AG09309 (cell line): ENCODE data around the gene RALY.

Experiments used
- DNase-seq: peaks from one replicate; pipeline ENCODE4 v3.0.0-alpha.2; 2010; ENCODE audit warnings: low read depth
- H3K4me3 ChIP-seq: 2 replicates; pipeline ENCODE4 v1.5.1; 2011; ENCODE audit warnings: mild to moderate bottlenecking, low read depth, low read length, moderate library complexity; ENCODE audit not compliant: control insufficient read depth
- TF ChIP-seq, protein P1 (sequence below): IDR thresholded peaks from 2 replicates; pipeline ENCODE4 v1.5.1; 2011; ENCODE audit warnings: mild to moderate bottlenecking, low read depth, low read length, inconsistent platforms; ENCODE audit not compliant: insufficient read depth, control insufficient read depth; ENCODE audit errors: missing control alignments

RALY gene

DNA sequence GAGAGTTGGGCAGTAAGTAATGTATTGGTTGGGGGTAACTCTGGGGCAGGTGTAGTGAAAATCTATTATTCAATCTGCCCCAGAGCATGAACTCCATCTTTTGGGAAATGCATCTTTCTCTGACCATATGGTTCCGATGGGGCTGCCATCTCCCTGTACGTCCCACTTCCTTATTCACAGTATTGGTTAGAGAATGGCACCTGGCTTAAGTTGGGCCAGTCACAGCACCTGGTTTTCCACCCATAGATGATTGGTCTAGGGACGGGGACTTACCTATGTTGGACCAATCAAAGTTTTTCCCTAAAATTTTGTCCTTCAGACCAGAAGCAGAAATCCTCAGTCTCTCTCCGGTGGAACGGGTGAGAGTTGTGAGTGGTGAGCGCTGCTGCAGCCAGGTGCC lies 2.2 kb upstream of the RALY start:
- H3K4me3 ChIP-seq: no peak overlapping the region
- no peak for DNase-seq
- TF ChIP-seq, protein P1, sequence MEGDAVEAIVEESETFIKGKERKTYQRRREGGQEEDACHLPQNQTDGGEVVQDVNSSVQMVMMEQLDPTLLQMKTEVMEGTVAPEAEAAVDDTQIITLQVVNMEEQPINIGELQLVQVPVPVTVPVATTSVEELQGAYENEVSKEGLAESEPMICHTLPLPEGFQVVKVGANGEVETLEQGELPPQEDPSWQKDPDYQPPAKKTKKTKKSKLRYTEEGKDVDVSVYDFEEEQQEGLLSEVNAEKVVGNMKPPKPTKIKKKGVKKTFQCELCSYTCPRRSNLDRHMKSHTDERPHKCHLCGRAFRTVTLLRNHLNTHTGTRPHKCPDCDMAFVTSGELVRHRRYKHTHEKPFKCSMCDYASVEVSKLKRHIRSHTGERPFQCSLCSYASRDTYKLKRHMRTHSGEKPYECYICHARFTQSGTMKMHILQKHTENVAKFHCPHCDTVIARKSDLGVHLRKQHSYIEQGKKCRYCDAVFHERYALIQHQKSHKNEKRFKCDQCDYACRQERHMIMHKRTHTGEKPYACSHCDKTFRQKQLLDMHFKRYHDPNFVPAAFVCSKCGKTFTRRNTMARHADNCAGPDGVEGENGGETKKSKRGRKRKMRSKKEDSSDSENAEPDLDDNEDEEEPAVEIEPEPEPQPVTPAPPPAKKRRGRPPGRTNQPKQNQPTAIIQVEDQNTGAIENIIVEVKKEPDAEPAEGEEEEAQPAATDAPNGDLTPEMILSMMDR: no peak

DNA sequence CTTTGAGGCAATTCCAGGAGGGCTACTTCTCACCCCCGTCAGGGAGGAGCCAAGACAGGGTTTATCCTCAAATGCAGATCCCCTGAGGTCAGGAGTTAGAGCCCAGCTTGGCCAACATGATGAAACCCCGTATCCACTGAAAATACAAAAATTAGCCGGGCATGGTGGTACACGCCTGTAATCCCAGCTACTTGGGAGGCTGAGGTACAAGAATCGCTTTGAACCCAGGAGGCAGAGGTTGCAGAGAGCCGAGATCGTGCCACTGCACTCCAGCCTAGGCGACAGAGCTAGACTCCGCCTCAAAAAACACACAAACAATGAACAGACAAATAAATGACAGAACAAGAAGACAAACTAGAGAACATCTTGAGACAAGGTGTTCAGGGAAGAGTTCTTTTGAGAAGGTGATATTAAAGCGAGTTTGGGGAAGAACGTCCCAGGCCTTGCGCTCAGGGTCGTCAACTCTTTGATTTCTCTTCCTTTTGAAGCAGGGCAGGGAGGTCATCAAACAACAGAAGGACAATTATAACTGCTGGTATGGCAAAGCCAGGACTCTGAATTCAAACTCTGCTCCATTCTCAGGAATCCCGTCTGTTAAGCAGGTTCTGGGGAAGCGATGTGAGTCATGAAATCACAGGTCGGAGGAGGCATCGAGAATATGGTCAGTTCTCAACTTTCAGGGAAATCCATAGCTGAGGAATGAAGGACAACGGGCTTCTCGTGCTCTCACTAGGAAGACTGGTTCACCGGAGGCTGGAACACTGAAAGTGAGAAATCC lies 1.4 kb upstream of the RALY start:
- DNase-seq: no peak
- TF ChIP-seq, protein P1: no peak
- peak overlapping the region; percentile 88 for H3K4me3 ChIP-seq

DNA sequence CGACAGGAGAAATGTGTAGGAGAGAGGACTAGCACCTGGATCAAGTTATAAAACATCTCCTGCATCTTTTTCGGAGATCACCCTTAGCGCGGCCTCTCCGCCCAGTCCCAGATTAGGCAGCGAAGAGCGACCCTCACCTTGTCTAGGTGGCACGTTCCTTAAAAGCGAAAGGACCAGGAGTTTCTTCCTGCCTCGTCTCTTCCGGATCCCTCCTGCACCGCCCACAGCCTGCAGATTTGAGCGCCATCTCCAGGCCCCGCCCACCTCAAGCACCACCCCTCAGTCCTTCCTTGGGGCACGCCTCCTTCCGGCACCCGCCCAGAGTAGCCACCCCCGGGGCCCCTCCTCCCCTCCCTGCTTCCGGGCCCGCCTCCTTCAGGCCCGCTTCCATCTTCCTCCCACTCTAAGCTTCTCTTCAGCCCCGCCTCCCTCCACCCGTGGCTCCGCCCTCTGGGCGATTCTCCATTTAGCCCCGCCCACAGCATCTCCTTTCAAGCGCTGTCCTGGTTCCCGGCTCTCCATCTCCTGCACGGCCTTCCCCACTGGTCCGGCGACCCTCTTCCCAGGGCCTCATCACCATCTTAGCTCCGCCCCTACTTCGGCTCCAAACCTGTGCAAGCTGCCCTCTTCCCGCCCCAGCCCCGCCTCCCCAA lies 662 bp upstream of the RALY start:
- H3K4me3 ChIP-seq: peak overlapping the region; percentile 88
- peak; percentile 96 for DNase-seq
- TF ChIP-seq, protein P1: no peak

DNA sequence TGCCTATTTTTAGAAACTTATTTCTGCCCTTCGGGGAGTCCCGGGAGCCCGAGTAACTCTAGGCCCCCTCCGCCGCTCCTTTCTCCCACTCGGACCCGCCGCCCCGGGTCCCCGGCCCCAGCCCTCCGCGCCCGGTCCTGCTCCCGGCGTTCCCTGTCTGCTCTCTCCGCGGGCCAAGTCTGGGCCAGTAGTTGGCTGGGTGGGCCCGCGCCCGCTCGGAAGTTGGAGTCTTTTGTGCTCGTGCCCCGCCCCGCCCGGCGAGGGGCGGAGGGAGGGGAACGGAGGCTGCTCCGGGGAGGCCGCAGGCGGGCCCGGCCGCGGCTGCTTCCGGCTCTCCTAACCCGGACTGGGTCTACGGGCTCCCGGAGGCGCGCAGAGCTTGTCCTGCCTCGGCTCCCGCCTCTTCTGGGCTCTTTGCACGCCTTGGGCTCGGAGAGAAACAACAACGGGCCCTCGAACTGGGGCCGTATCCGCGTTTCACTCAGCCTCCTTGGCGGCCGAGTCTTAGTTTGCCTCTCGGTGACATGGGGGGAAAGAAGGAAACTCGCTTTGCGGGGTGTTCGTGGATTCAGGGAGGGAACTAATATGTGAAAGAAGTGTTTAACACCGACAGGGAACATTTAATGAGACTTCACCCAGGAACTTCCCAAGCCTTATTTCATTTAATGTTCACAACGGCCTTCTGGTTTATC lies 657 bp downstream of the RALY start:
- H3K4me3 ChIP-seq: peak overlapping the region; percentile 88
- TF ChIP-seq, protein P1: no peak
- DNase-seq: peak; percentile 13

DNA sequence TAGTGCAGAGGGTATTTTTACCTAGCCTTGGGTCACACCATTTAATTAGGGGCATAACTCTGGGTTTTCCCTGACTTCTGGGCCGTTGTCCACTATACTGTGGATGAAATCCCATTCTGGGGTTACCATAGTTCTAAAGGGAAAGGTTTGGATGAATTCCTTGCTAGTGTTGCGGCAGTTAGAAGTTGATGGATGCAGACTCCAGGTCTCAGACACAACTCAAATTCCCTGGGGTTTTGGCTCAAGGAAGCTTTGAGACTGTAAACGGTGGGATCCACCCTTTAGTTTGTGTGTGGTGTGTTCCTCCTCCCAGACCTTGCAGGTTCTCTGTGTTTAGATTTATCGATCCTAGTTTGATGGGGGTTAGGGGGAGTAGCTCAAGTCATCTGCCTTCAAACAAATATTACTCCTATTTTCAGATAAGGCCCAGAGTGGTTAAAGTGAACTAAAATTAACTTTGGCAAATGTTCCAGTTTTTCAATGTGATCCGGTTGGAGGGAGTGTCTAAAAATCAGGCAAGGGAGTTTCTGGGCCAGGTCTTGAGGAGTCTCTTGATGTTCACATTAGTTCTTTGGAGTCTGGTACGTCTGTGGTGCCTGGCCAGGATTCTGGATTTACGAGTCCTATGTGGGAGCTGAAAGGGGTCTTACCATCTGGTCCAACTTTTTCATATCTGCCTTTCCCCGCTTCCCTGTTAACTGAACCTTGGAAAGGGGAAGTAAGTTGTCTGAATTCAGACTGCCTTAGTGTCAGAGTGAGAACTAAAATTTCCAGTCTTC lies 1.5 kb downstream of the RALY start:
- DNase-seq: no peak
- TF ChIP-seq, protein P1: no peak
- peak overlapping the region; percentile 88 for H3K4me3 ChIP-seq

DNA sequence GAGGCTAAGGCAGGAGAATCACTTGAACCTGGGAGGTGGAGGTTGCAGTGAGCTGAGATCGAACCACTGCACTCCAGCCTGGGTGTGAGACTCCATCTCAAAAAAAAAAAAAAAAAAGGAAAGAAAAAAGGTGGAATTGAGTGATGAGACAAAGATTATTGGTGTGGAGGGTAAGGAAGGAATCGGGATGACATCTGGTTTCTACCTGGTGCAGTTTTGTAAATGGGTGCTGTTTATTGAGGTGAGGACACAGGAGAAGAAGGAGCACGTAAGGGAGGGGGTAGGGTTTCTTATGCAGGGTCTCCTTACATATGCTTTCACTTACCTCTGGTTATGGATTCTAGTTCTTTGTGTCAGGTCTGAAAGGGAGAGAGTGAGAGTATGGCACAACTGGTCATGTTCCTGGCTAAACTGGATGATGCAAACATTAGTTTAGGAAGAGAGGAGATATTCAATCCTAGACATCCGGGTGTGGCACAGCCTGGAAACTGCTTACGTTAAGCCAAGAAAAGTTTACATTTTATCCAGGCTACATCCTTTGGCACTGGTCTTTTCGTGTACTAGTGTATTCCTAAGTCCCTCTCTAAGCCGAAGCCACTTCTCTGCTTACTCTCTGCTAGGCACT lies 5.4 kb downstream of the RALY start:
- TF ChIP-seq, protein P1: no peak
- no peak for DNase-seq
- no peak overlapping the region for H3K4me3 ChIP-seq
